B cell (primary cell): ENCODE results near the gene ERI3. TPM values are rescaled to one million over a fixed set of nuclear protein-coding genes. Genes with fewer than 3 reads are reported as not detected.

Source experiments
- ATAC-seq: fragments of 200-7000 bp; cut with Tn5 transposase; one replicate; pipeline ENCODE4 v1.10.0; 2021; ENCODE audit warnings: low read depth, mild to moderate bottlenecking, moderate number of reproducible peaks, moderate library complexity
- CTCF ChIA-PET: fragments of 350-600 bp; sonication (Branson Sonifier 250); formaldehyde crosslinking; loops from one replicate; lab custom pipeline; 2021; ENCODE audit warnings: antibody characterized with exemption, inconsistent platforms; lab: Charles Lee
- POLR2A ChIA-PET: fragments of 350-600 bp; sonication (Branson Sonifier 250); formaldehyde crosslinking; loops from one replicate; lab custom pipeline; 2021; ENCODE audit warnings: antibody characterized with exemption; lab: Charles Lee
- DNase-seq: peaks from one replicate; pipeline ENCODE4 v3.0.0; 2013
- H2AFZ ChIP-seq: 2 replicates; pipeline ENCODE4 v1.6.1; 2012; ENCODE audit warnings: mild to moderate bottlenecking, low read depth, low read length; ENCODE audit not compliant: insufficient read depth, poor library complexity, severe bottlenecking
- H3K27ac ChIP-seq, 2 donors: 1 replicate in 1 of 2; 2 replicates in 1 of 2; pipeline ENCODE4 v1.5.1; 2012 to 2013; ENCODE audit warnings: low read length in 2 of 2, mild to moderate bottlenecking in 2 of 2, moderate library complexity in 1 of 2
- H3K27me3 ChIP-seq, 4 experiments: fragments of 200-600 bp in 1 of 4; sonication (generic) in 1 of 4; replicated peaks in 1 of 4; 1 replicate in 2 of 4; 2 replicates in 2 of 4; pipeline versions ENCODE4 v1.6.1 to v1.7.0; 2013 to 2016; ENCODE audit warnings: low read length in 3 of 4, mild to moderate bottlenecking in 2 of 4, mixed read lengths in 1 of 4, moderate library complexity in 1 of 4; ENCODE audit not compliant: insufficient read depth in 4 of 4, control insufficient read depth in 3 of 4; ENCODE audit errors: control extremely low read depth in 1 of 4
- H3K36me3 ChIP-seq, 2 experiments: replicated peaks in 1 of 2; 1 replicate in 1 of 2; 2 replicates in 1 of 2; pipeline versions ENCODE4 v1.6.1 to v1.7.1; 2013; ENCODE audit warnings: low read length in 1 of 2; ENCODE audit not compliant: insufficient read depth in 2 of 2, control insufficient read depth in 1 of 2; ENCODE audit errors: control extremely low read depth in 1 of 2, extremely low read depth in 1 of 2
- H3K4me1 ChIP-seq, 2 donors: fragments of 200-600 bp in 1 of 2; sonication (generic) in 1 of 2; 1 replicate in 1 of 2; 2 replicates in 1 of 2; pipeline versions ENCODE4 v1.5.1 to v1.6.1; 2013 to 2017; ENCODE audit warnings: low read length in 2 of 2; ENCODE audit not compliant: control insufficient read depth in 2 of 2, insufficient read depth in 2 of 2
- H3K4me2 ChIP-seq: replicated peaks from 2 replicates; pipeline ENCODE3; 2012; ENCODE audit warnings: mild to moderate bottlenecking, low read depth, low read length; ENCODE audit not compliant: poor library complexity, severe bottlenecking
- H3K4me3 ChIP-seq, 5 experiments: fragments of 200-600 bp in 1 of 5; sonication (generic) in 1 of 5; 1 replicate in 3 of 5; 2 replicates in 2 of 5; pipeline versions ENCODE4 v1.5.1 to v1.7.0; 2011 to 2016; ENCODE audit warnings: low read length in 4 of 5, mild to moderate bottlenecking in 4 of 5, low read depth in 2 of 5, control low read depth in 1 of 5, moderate library complexity in 1 of 5; ENCODE audit not compliant: insufficient read depth in 1 of 5; ENCODE audit errors: control extremely low read depth in 1 of 5, extremely low read depth in 1 of 5
- H3K79me2 ChIP-seq: fragments of 200-600 bp; sonication (generic); one replicate; pipeline ENCODE4 v1.6.0; 2016; ENCODE audit warnings: low read length; ENCODE audit not compliant: control insufficient read depth, insufficient read depth
- H3K9ac ChIP-seq: fragments of 200-600 bp; sonication (generic); 2 replicates; pipeline ENCODE4 v1.6.1; 2017; ENCODE audit warnings: mild to moderate bottlenecking, low read length, moderate library complexity
- H3K9me3 ChIP-seq, 3 donors: one replicate each; pipeline versions ENCODE4 v1.6.1 to v1.7.1; 2013; ENCODE audit warnings: low read length in 2 of 3; ENCODE audit not compliant: control insufficient read depth in 2 of 3, insufficient read depth in 1 of 3; ENCODE audit errors: control extremely low read depth in 1 of 3
- H4K20me1 ChIP-seq: 2 replicates; pipeline ENCODE4 v1.6.0; 2012; ENCODE audit warnings: mild to moderate bottlenecking, low read length; ENCODE audit not compliant: insufficient read depth, control insufficient read depth, poor library complexity, severe bottlenecking
- H3K27ac Mint-ChIP-seq: one replicate; pipeline ENCODE4 v1.8.0; 2021; ENCODE audit warnings: mixed read lengths
- H3K27me3 Mint-ChIP-seq: one replicate; pipeline ENCODE4 v1.8.0; 2021; ENCODE audit warnings: mixed read lengths
- H3K4me1 Mint-ChIP-seq: one replicate; pipeline ENCODE4 v1.8.0; 2021; ENCODE audit warnings: mixed read lengths
- H3K4me3 Mint-ChIP-seq: one replicate; pipeline ENCODE4 v1.8.0; 2021; ENCODE audit warnings: mixed read lengths
- H3K9me3 Mint-ChIP-seq: one replicate; pipeline ENCODE4 v1.8.0; 2022; ENCODE audit warnings: mixed read lengths; ENCODE audit not compliant: insufficient read depth
- CTCF ChIP-seq: fragments of 200-600 bp; IDR thresholded peaks from one replicate; pipeline ENCODE4 v1.8.0; 2022; ENCODE audit warnings: antibody characterized with exemption, mild to moderate bottlenecking
- EZH2 ChIP-seq: IDR thresholded peaks from 2 replicates; pipeline ENCODE4 v1.6.1; 2012; ENCODE audit warnings: borderline replicate concordance, low read depth, mild to moderate bottlenecking, moderate library complexity, low read length; ENCODE audit not compliant: insufficient read depth, poor library complexity, severe bottlenecking
- WGBS: methylation state at CpG from one replicate; pipeline ENCODE4 v1.1.5; 2013; ENCODE audit warnings: missing lambda C conversion rate; ENCODE audit not compliant: insufficient coverage; 5-methylcytosine and 5-hydroxymethylcytosine counted together
- intact Hi-C: fragments of 100-400 bp; cut with micrococcal nuclease; formaldehyde crosslinking; loops from one replicate; pipeline ENCODE4 v1.10.0; 2022
- polyA plus RNA-seq: library from polyadenylated mRNA; depleted of rRNA; stranded (reverse); fragments of >200 nt; gene quantifications from 2 replicates; pipeline ENCODE4 v1.2.3, GENCODE V29; 2012
- total RNA-seq, 2 donors: library from RNA; stranded (reverse); fragments of 120-200 nt in 1 of 2; gene quantifications; 1 replicate in 1 of 2; 2 replicates in 1 of 2; pipeline versions ENCODE4 v1.2.3 to v1.2.4, GENCODE V29; 2013 to 2022

Gene ERI3
- total and polyA plus RNA-seq, 2 donors (not counting 1 experiment from before 2014, with no cell fraction given): 37.5 to 53.9 TPM

GRCh38 chr1:44218503-44219300 lies 136.4 kb downstream of the ERI3 start:
- peaks cover 34% of the 10 kb centered on the region for H3K4me1 Mint-ChIP-seq
- H3K27me3 Mint-ChIP-seq: no peaks in the 10 kb centered on the region
- TF ChIP-seq CTCF: no peak
- no peak overlapping the region for H3K27ac ChIP-seq
- H4K20me1 ChIP-seq: no peaks in the 10 kb centered on the region
- no peak overlapping the region for H3K9ac ChIP-seq
- no peak for ATAC-seq
- WGBS: 97% methylated on average over 23 of the region's 24 CpGs
- H3K27ac Mint-ChIP-seq: no peak overlapping the region
- peaks cover 0 to 61% of the 10 kb centered on the region in 2 experiments for H3K36me3 ChIP-seq
- no peak for DNase-seq
- ChIA-PET POLR2A (interaction anchor here (0.6 kb wide), 1 partner anchor 27 kb away, joined by 7 read pairs; no protein-coding TSS in a partner anchor), CTCF (interaction anchor here (0.7 to 3.1 kb wide), 7 partner anchors 13 to 437 kb away, joined by 3 to 28 read pairs (median 3); no protein-coding TSS in a partner anchor)
- H3K4me1 ChIP-seq: peaks cover 8 to 11% of the 10 kb centered on the region in 2 donors
- H3K27me3 ChIP-seq: no peaks in the 10 kb centered on the region
- no peak overlapping the region for H2AFZ ChIP-seq
- no peak overlapping the region for H3K4me3 Mint-ChIP-seq
- H3K9me3 ChIP-seq: no peaks in the 10 kb centered on the region
- H3K4me2 ChIP-seq: no peak overlapping the region
- peaks cover 9% of the 10 kb centered on the region for H3K79me2 ChIP-seq
- H3K9me3 Mint-ChIP-seq: no peaks in the 10 kb centered on the region
- H3K4me3 ChIP-seq: no peak overlapping the region
- intact Hi-C loops: no loop called here

- no peak overlapping the region for H3K27ac Mint-ChIP-seq
- intact Hi-C loops: loop anchor here (1.0 kb wide), 1 partner anchor 100 kb away; no protein-coding TSS in a partner anchor
- Histone ChIP-seq H3K79me2 (peaks cover 12% of the 10 kb centered on the region), H3K27ac (no peak overlapping the region), H3K9me3 (no peaks in the 10 kb centered on the region), H2AFZ (no peak overlapping the region), H3K36me3 (peaks cover 0 to 61% of the 10 kb centered on the region in 2 experiments), H3K9ac (no peak overlapping the region), H3K4me1 (peaks cover 9% of the 10 kb centered on the region in 2 donors), H3K4me2 (no peak overlapping the region), H3K4me3 (no peak overlapping the region), H3K27me3 (no peaks in the 10 kb centered on the region), H4K20me1 (no peaks in the 10 kb centered on the region)
- peaks cover 32% of the 10 kb centered on the region for H3K4me1 Mint-ChIP-seq
- H3K27me3 Mint-ChIP-seq: no peaks in the 10 kb centered on the region
- H3K9me3 Mint-ChIP-seq: no peaks in the 10 kb centered on the region
- POLR2A ChIA-PET: no interaction called here
- CTCF ChIA-PET: interaction anchor here (0.6 to 3.1 kb wide), 21 partner anchors 8 to 438 kb away, joined by 3 to 28 read pairs (median 3); no protein-coding TSS in a partner anchor
- WGBS: 86% methylated on average over 4 of the region's 4 CpGs
- TF ChIP-seq EZH2 (no peak), CTCF (peak; percentile 89)
- ATAC-seq (peak; percentile 48), DNase-seq (peak; percentile 70)
- no peak overlapping the region for H3K4me3 Mint-ChIP-seq
Observed at GRCh38 chr1:44217809-44218410, 137.1 kb downstream of the ERI3 start.
